ENCODE results near the gene RAD51B.

RAD51B gene

DNA sequence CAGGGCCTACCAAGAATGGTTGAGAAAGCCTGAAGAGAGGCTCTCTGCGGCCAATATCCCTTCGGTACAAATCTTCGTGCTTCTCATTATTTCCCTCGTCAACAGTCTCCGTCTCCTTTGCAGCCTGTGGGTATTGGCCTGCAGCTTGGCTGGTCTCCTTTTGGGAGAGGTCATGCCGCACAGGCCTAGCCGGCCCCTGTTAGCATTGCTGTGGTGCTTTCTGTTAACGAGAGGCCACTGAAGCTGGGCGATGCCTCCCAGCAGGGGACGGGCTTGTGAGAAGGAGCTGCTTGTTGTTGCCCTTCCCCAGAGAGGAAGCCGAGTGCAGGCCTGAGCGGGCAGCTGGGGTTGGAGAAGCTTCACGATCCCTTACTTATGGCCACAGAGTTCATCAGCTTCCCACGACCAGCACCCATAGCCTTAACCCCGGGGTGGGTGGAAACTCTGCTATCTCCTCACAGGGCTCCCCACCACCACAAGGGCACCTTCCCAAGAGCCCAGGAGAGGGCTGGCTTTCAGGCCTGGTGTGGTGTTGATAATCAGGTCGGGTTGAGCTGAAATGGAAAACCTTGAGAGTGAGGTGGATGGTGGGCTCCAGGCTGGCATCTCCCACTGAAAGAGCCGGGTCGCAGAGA is 744.7 kb downstream of the RAD51B start:
- CTCF ChIA-PET: interaction anchor here (0.6 kb wide), 1 partner anchor 77 kb away, joined by 4 read pairs; no protein-coding TSS in a partner anchor
- H3K27ac ChIP-seq: peak overlapping the region; percentile 28
- POLR2A ChIA-PET (ENCODE audit: low non-redundant PET): no interaction called here
- TF ChIP-seq CTCF (conservative IDR thresholded peaks at IDR 0.05; ENCODE audit: low read depth): no peak
- DNase-seq (ENCODE audit: low spot score): no peak

DNA sequence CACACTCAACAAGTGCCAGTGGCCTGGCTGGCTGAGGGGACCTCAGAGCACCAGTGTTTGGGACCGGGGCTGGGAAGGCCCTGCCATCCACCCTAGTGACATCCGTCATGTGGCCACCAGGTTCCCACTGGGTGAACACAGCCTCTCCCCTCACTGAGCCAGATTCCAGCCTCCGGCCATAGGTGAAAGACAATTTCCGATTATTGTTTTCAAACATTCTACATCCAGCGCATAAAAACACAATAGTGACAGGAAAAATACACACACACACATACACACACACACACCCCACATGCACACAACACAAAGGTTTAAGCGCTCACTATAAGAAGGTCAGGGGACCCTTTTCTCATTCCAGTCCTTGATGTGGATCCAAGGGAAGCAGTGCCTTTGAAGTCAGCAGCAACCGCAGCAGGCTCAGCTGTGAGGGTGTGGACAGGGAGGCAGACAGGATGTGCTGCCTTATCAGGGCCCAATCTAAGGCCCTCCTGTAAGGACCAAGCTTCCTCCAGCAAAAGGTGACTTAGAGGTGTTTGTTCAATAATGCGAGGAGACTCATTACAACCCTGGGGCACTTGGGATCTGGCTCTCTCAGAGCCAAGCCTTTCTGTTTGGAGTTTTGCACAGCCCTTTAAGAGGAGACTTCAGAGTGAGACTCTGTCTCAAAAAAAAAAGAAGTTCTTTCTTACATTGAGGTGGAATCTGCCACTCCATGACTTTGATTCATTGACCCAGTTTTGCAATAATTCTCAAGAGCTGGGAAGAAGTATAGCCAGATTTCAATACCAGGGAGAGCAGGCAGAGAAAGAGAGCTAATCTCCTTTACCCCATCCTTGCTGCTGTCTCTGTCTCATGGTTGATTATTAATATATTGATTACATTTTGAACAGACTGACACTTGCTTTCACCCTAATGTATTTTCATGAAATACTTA is 745.5 kb downstream of the RAD51B start:
- DNase-seq (ENCODE audit: low spot score): no peak
- no peak for TF ChIP-seq CTCF (conservative IDR thresholded peaks at IDR 0.05; ENCODE audit: low read depth)
- CTCF ChIA-PET: interaction anchor here (0.5 kb wide), 1 partner anchor 192 kb away, joined by 3 read pairs; no protein-coding TSS in a partner anchor
- H3K27ac ChIP-seq: peak overlapping the region; percentile 28
- POLR2A ChIA-PET (ENCODE audit: low non-redundant PET): interaction anchor here (0.6 kb wide), 1 partner anchor 162 kb away, joined by 3 read pairs; no protein-coding TSS in a partner anchor

DNA sequence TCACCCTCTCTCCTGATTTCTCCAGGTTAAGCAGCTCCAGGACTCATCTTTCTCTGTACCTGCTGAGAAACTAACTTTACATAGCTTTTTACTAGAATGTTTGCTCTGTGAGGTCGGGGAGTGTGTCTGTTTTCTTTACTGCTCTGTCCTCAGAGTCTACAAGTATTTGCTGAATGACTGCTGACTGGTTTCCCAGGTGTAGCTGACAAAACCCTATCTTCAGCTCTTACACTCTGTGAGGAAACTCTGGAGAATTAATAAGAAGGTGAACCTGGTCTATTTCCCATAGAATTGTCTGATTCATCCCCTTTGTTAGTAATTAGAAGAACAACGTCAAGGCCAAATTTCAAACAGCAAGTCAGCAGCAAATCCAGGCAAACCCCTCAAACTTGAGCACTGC is 746.5 kb downstream of the RAD51B start:
- no peak for TF ChIP-seq CTCF (conservative IDR thresholded peaks at IDR 0.05; ENCODE audit: low read depth)
- CTCF ChIA-PET: no interaction called here
- no peak overlapping the region for H3K27ac ChIP-seq
- DNase-seq (ENCODE audit: low spot score): no peak
- POLR2A ChIA-PET (ENCODE audit: low non-redundant PET): interaction anchor here (0.6 kb wide), 1 partner anchor 163 kb away, joined by 3 read pairs; no protein-coding TSS in a partner anchor

DNA sequence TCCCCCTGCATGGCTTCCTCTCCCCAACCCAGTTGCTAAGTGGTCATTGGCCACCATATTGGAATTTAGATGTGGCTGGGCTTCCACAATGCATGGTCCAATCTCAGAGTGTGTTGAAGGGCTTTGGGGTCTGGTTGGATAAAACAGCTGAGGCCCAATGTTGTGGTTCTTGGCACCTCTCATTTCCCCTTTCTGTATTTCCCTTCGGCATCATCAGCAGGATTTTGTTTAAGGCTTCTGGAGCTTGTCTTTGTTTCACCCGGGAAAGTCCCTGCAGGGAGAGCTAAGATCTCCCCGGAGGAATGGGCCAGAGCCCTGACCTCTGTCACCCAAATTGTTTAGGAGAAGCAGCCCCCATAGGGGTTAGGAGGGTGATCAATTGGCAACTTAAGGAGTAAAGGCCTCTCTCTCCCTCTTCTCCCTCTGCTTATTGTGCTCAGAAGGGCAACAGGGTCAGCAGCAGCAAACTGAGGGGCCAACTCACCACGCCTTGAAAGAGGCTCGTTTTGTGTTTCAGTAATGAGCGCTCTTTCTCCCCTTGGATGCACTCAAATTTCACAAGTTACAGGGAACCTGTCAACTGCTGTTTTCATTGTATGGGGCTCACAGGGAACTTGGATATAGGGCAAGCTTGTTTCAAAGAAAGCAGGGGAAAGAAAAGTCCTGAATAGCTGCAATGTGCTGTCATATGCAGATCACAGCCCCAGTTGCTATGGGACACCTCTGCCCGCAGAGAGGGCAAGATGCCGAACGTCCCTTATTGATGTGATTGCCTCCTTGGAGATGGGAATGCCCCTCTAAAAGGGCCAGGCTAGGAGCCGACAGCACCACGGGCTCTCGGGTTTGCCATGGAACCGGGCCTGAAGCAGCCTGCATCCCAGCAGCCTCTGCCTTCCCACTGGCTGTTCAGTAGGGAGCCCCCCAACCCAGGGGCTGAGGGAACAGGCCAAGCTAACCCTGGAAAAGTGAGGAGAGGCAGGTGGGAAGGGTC is 749.6 kb downstream of the RAD51B start:
- CTCF ChIA-PET: no interaction called here
- no peak for DNase-seq (ENCODE audit: low spot score)

GRCh38 chr14:68569970-68570409 is 750.4 kb downstream of the RAD51B start:
- ChIA-PET CTCF (no interaction called here), POLR2A (ENCODE audit: low non-redundant PET) (no interaction called here)
- H3K27ac ChIP-seq: peak overlapping the region; percentile 21; the same call in 1 of the 2 replicates
- no peak for TF ChIP-seq CTCF (conservative IDR thresholded peaks at IDR 0.05; ENCODE audit: low read depth)
- no peak for DNase-seq (ENCODE audit: low spot score)

More for the DNA sequence above, 749.6 kb downstream of the RAD51B start:
- H3K27ac ChIP-seq: peak overlapping the region; percentile 21; the same call in 1 of the 2 replicates
- TF ChIP-seq CTCF (conservative IDR thresholded peaks at IDR 0.05; ENCODE audit: low read depth): no peak
- POLR2A ChIA-PET (ENCODE audit: low non-redundant PET): no interaction called here

Measured in RWPE1 (cell line).